Esophagus squamous epithelium (tissue), 4 donors: ENCODE results near the gene ERV3-1.
"Not testable (repeated sequence)": the region's sequence is repeated elsewhere in the genome, so short reads cannot be mapped to it uniquely, and the experiment has no call there.

ENCODE experiments used
- CTCF ChIP-seq, 6 experiments: fragments of 450-650 bp in 4 of 6; fragments of 200-600 bp in 2 of 6; sonication (generic) in 2 of 6; IDR thresholded peaks; one replicate each; pipeline ENCODE4 v1.5.1; 2016 to 2019; ENCODE audit warnings: antibody characterized with exemption in 6 of 6, mild to moderate bottlenecking in 4 of 6, moderate library complexity in 4 of 6
- POLR2A ChIP-seq, 4 donors: fragments of 450-650 bp; IDR thresholded peaks; one replicate each; pipeline ENCODE4 v1.6.1; 2017; ENCODE audit warnings: antibody characterized with exemption in 4 of 4, mild to moderate bottlenecking in 4 of 4, moderate library complexity in 3 of 4

DNA sequence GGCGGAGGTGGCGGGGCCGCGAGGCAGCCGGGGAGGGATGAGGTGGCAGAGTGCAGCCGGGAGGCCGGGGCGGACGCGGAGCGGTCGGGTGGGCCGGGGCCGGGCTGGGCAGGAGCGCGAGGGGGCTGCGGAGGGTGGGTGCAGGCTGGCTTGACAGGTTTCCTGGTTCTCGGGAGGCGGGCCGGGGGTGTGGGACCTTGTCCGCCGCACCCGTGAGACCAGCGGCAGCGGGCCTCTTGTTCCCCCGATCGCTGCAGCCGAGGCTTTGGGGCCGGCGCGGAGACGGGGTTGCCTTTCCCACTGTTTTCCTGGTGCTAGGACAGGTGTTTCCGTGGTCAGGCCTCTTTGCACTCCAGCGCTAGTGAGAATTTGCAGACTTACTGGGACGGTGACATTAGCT, 32.3 kb upstream of the ERV3-1 start:
- not testable (repeated sequence) for TF ChIP-seq CTCF, POLR2A (IDR thresholded peaks at IDR 0.05)
